MCF 10A (cell line): ENCODE results near the gene TRAK1. TPM values are rescaled to one million over a fixed set of nuclear protein-coding genes. Genes with fewer than 3 reads are reported as not detected.

Experiments used
- BruUV-seq: library from RNA; stranded (reverse); fragments of 400-500 nt; replicated peaks from 2 replicates; lab custom pipeline; 2021; lab: Mats Ljungman, UMichigan
- CTCF ChIA-PET: fragments of 300-600 bp; sonication (Branson Sonifier 250); formaldehyde crosslinking; extraction: SDS; loops from one replicate; lab custom pipeline; 2021; ENCODE audit warnings: antibody characterized with exemption, inconsistent platforms; lab: Yijun Ruan, JAX
- POLR2A ChIA-PET: fragments of 300-600, 350-650 bp; sonication (Branson Sonifier 250); formaldehyde crosslinking; extraction: SDS; loops from one replicate; lab custom pipeline; 2020; ENCODE audit warnings: antibody characterized with exemption, inconsistent platforms; lab: Yijun Ruan, JAX
- DNase-seq: peaks from one replicate; pipeline ENCODE4 v3.0.0-alpha.2; 2018; ENCODE audit not compliant: unreplicated experiment
- H3K27ac Mint-ChIP-seq: one replicate; pipeline ENCODE4 v1.8.0; 2022; ENCODE audit warnings: mild to moderate bottlenecking, low read depth, mixed read lengths; ENCODE audit not compliant: unreplicated experiment
- H3K27me3 Mint-ChIP-seq: one replicate; pipeline ENCODE4 v1.8.0; 2022; ENCODE audit warnings: mixed read lengths; ENCODE audit not compliant: insufficient read depth, unreplicated experiment
- H3K36me3 Mint-ChIP-seq: one replicate; pipeline ENCODE4 v1.8.0; 2022; ENCODE audit warnings: mild to moderate bottlenecking, moderate library complexity, mixed read lengths; ENCODE audit not compliant: insufficient read depth, unreplicated experiment
- H3K4me1 Mint-ChIP-seq: one replicate; pipeline ENCODE4 v1.8.0; 2022; ENCODE audit warnings: mixed read lengths; ENCODE audit not compliant: insufficient read depth, unreplicated experiment
- H3K4me3 Mint-ChIP-seq: one replicate; pipeline ENCODE4 v1.8.0; 2022; ENCODE audit warnings: mild to moderate bottlenecking, moderate library complexity, mixed read lengths; ENCODE audit not compliant: unreplicated experiment
- H3K9me3 Mint-ChIP-seq: one replicate; pipeline ENCODE4 v1.8.0; 2022; ENCODE audit warnings: mixed read lengths; ENCODE audit not compliant: unreplicated experiment
- intact Hi-C: fragments of 100-400 bp; cut with micrococcal nuclease; formaldehyde crosslinking; loops from 2 replicates; pipeline ENCODE4 v1.14.1; 2022
- total RNA-seq: library from RNA; stranded (reverse); gene quantifications from 2 replicates; pipeline ENCODE4 v1.2.3, GENCODE V29; 2022
- TF ChIP-seq, protein P1 (sequence below): fragments of 200-600 bp; IDR thresholded peaks from one replicate; pipeline ENCODE4 v1.8.0; 2022; ENCODE audit warnings: antibody characterized with exemption, mild to moderate bottlenecking; ENCODE audit not compliant: unreplicated experiment

Gene TRAK1
- total RNA-seq, 1 experiment from 2014 or later: 33.2 TPM

GRCh38 chr3:42202217-42202865, 111.2 kb downstream of the TRAK1 start:
- POLR2A ChIA-PET: no interaction called here
- BruUV-seq: no TSS peak
- TF ChIP-seq, protein P1, sequence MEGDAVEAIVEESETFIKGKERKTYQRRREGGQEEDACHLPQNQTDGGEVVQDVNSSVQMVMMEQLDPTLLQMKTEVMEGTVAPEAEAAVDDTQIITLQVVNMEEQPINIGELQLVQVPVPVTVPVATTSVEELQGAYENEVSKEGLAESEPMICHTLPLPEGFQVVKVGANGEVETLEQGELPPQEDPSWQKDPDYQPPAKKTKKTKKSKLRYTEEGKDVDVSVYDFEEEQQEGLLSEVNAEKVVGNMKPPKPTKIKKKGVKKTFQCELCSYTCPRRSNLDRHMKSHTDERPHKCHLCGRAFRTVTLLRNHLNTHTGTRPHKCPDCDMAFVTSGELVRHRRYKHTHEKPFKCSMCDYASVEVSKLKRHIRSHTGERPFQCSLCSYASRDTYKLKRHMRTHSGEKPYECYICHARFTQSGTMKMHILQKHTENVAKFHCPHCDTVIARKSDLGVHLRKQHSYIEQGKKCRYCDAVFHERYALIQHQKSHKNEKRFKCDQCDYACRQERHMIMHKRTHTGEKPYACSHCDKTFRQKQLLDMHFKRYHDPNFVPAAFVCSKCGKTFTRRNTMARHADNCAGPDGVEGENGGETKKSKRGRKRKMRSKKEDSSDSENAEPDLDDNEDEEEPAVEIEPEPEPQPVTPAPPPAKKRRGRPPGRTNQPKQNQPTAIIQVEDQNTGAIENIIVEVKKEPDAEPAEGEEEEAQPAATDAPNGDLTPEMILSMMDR: no peak
- DNase-seq: no peak
- H3K36me3 Mint-ChIP-seq: peaks cover 49% of the 10 kb centered on the region
- CTCF ChIA-PET: interaction anchor here (1.0 to 5.2 kb wide), 3 partner anchors 12 to 83 kb away, joined by 3 to 33 read pairs (median 3); no protein-coding TSS in a partner anchor
- no peak overlapping the region for H3K4me3 Mint-ChIP-seq
- H3K9me3 Mint-ChIP-seq: no peaks in the 10 kb centered on the region
- no peaks in the 10 kb centered on the region for H3K4me1 Mint-ChIP-seq
- no peak overlapping the region for H3K27ac Mint-ChIP-seq
- intact Hi-C loops: no loop called here
- H3K27me3 Mint-ChIP-seq: no peaks in the 10 kb centered on the region

DNA sequence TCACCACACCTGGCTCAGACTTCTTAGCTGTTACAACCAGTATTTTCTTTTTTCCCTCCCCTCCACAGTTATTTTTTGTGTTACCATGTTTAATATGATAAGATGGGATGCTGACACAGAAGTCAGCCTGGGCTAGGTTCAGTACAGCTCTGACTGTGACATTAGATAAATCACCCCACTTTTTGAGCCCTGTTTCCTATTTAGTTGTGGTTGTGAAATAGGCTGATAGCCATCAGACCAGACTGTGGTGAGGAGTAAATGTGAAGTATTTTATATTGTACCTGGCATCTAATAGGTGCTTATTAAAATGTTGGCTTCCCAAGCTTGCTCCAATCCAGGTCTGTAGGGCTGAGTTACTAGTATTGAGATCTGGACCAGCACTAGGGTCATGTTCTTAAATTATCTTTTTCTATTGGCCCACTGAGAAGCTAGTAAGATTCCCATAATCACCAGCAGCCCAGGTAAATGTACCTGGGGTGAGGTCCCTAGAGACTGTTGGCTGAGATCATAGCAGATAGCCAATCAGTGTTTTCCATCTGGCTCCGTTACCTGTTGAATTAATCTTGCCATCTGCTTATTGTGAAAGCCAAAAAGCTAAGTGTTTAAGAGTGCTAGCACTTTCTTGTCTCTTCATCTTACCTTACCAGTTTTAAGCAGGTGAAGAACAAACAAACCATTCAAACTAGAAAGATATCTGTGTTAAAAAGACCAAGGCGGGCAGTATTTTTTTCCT, 113.9 kb downstream of the TRAK1 start:
- intact Hi-C loops: no loop called here
- POLR2A ChIA-PET: interaction anchor here (0.7 to 1.2 kb wide), 2 partner anchors 88 to 717 kb away, joined by 3 read pairs; no protein-coding TSS in a partner anchor
- Mint-ChIP-seq H3K36me3 (peaks cover 30% of the 10 kb centered on the region), H3K4me3 (no peak overlapping the region), H3K27me3 (no peaks in the 10 kb centered on the region), H3K4me1 (no peaks in the 10 kb centered on the region), H3K9me3 (no peaks in the 10 kb centered on the region), H3K27ac (no peak overlapping the region)
- DNase-seq: no peak
- CTCF ChIA-PET: interaction anchor here (0.6 to 2.9 kb wide), 8 partner anchors 9 to 326 kb away, joined by 3 to 26 read pairs (median 6); no protein-coding TSS in a partner anchor
- BruUV-seq: no TSS peak
- TF ChIP-seq, protein P1: no peak

DNA sequence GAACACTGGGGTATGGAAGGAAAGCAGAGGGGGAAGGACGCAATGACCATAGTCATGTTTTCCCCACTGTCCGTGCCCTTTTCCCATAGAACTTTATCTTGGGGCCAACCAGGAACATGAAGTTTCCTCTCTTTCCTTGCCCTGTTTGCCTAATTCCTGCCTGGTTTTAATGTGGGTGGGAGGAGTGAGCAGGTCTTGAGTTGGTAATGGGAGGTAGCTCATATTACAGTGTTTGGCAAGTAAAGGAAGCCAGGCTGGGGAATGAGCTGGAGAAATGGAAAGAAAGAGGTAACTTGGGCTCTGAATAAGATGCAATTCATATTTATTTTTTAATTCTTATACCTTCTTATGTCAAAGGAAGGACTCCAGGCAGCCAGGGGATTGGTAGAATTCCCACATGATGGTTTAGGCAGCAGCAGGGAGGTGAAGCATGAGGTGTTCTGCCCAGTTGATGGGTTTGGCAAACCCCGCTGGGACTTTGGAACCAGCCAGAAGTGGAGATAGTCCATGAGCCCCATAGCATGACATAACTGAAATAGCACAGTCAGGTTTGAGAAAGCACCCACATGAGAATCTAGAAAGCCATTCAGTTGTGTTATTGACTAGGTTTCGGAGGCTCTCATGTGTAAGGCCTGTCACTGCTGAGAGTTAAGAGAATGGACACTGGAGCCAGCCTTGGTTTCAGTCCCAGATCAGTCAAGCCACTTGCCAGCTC, 114.8 kb downstream of the TRAK1 start:
- Mint-ChIP-seq H3K4me3 (no peak overlapping the region), H3K4me1 (no peaks in the 10 kb centered on the region), H3K27me3 (no peaks in the 10 kb centered on the region), H3K36me3 (peaks cover 30% of the 10 kb centered on the region), H3K27ac (no peak overlapping the region), H3K9me3 (no peaks in the 10 kb centered on the region)
- intact Hi-C loops: no loop called here
- BruUV-seq: no TSS peak
- TF ChIP-seq, protein P1: no peak
- CTCF ChIA-PET: interaction anchor here (0.6 to 2.9 kb wide), 6 partner anchors 10 to 88 kb away, joined by 3 to 26 read pairs (median 7); no protein-coding TSS in a partner anchor
- POLR2A ChIA-PET: no interaction called here
- DNase-seq: no peak
